ENCODE results near the gene CGGBP1. TPM values are rescaled to one million over a fixed set of nuclear protein-coding genes. Genes with fewer than 3 reads are reported as not detected.

Gene CGGBP1
- total RNA-seq, 1 donor from 2014 or later, result 48.5 TPM

DNA sequence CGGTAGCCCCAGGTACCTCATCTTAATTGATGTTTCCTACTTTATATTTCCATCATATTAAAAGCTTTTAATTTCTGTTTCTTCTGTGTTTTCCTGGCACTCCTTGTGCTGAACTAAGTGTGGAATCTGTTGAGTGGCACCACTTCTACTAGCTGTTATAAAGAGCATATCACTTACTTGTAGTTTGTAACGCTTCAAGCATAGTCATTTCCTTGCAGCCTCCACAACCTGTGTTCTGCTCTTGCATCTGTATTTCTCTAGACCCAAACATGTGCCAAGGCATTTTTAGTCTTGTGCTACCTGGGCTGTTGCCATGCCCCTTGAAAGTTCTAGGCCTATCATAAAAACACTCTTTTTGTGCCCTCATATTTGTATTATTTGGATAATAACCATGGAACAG, 16.3 kb upstream of the CGGBP1 start:
- H3K4me3 ChIP-seq, result no peak overlapping the region
- H3K4me1 ChIP-seq, result peaks cover 41% of the 10 kb centered on the region
- peaks cover 6% of the 10 kb centered on the region for H3K9me3 ChIP-seq (replicated peaks)
- H3K27ac ChIP-seq (replicated peaks), result peak overlapping the region; percentile 40
- intact Hi-C loops (cut with micrococcal nuclease), result no loop called here
- TF ChIP-seq CTCF (IDR thresholded peaks at IDR 0.05; ENCODE audit: borderline replicate concordance), result no peak
- DNase-seq, result no peak
- no peaks in the 10 kb centered on the region for H3K27me3 ChIP-seq (ENCODE audit: low read depth)
- no peaks in the 10 kb centered on the region for H3K36me3 ChIP-seq

DNA sequence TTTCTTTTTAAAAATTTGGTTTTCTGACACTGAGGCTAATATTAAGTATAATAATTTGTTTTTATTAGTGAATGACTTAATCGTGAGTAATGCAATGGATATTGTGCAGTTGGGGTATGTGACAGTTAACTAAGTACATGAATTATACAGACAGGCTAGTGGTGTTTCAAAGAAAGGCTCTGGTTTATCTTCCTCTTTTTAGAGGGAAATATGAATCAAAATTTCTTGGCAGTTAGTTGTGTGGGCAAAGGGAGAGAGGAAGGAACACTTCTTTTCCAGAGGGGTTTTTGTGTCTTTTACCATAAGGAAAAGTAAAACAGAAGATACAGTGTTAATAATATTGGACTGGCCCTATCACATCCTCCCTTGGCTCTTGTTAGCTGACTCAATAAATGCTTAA, 2.9 kb upstream of the CGGBP1 start:
- peaks cover 87% of the 10 kb centered on the region for H3K4me1 ChIP-seq
- H3K36me3 ChIP-seq, result peaks cover 3% of the 10 kb centered on the region
- no peak overlapping the region for H3K27ac ChIP-seq (replicated peaks)
- no peaks in the 10 kb centered on the region for H3K9me3 ChIP-seq (replicated peaks)
- intact Hi-C loops (cut with micrococcal nuclease), result loop anchor here (10.0 kb wide), 1 partner anchor 53 kb away; no protein-coding TSS in a partner anchor
- TF ChIP-seq CTCF (IDR thresholded peaks at IDR 0.05; ENCODE audit: borderline replicate concordance), result no peak
- DNase-seq, result no peak
- H3K4me3 ChIP-seq, result peak overlapping the region; percentile 93
- no peaks in the 10 kb centered on the region for H3K27me3 ChIP-seq (ENCODE audit: low read depth)

DNA sequence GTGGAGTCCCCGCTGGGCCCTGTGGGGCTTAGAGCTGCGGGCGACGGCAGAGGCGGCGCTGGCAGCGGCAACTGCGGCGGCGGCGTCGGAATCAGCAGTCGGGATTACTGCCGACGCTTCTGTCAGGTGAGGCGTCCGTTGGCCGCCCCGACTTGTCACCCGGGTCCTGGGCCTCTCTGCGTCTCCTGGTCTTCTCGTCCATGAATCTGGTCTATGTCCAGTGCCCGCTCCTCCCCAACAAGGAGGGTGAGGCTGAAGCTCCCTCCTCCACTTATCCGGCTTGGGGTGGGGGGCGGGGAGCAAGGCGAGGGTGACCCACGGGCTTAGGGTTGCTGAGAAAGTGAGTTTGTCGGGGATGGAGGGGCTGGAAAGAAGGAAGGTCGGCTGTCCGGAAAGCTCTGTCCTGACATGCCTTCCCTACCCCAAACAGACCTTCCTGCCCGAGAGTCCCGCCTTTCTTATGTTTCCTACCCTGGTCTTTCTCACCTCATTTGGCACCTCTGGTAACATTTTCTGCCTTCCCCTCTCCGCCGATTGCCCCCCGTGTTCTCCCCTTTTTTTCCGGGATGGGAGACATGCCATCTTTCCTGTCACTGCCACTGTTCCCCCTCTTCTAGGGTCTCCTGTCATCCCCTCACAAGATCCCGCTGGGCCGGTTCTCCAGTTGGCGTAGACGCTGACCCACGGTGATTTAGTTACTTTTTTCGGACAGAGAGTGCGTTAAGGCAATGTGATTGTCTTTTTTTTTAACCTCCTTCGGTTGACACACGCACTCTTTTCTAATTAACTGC, 770 bp upstream of the CGGBP1 start:
- TF ChIP-seq CTCF (IDR thresholded peaks at IDR 0.05; ENCODE audit: borderline replicate concordance), result no peak
- Histone ChIP-seq H3K4me3 (peak overlapping the region; percentile 93), H3K27me3 (ENCODE audit: low read depth) (no peaks in the 10 kb centered on the region), H3K36me3 (peaks cover 24% of the 10 kb centered on the region), H3K27ac (replicated peaks) (peak overlapping the region; percentile 99), H3K4me1 (peaks cover 78% of the 10 kb centered on the region), H3K9me3 (replicated peaks) (no peaks in the 10 kb centered on the region)
- DNase-seq, result no peak
- intact Hi-C loops (cut with micrococcal nuclease), result loop anchor here (10.0 kb wide), 1 partner anchor 55 kb away; no protein-coding TSS in a partner anchor

GRCh38 chr3:88058306-88058580, 562 bp downstream of the CGGBP1 start:
- peaks cover 66% of the 10 kb centered on the region for H3K4me1 ChIP-seq
- no peak for TF ChIP-seq CTCF (IDR thresholded peaks at IDR 0.05; ENCODE audit: borderline replicate concordance)
- intact Hi-C loops (cut with micrococcal nuclease), result no loop called here
- H3K9me3 ChIP-seq (replicated peaks), result no peaks in the 10 kb centered on the region
- H3K36me3 ChIP-seq, result peaks cover 25% of the 10 kb centered on the region
- H3K27ac ChIP-seq (replicated peaks), result peak overlapping the region; percentile 99
- peak overlapping the region; percentile 93 for H3K4me3 ChIP-seq
- no peaks in the 10 kb centered on the region for H3K27me3 ChIP-seq (ENCODE audit: low read depth)
- no peak for DNase-seq

DNA sequence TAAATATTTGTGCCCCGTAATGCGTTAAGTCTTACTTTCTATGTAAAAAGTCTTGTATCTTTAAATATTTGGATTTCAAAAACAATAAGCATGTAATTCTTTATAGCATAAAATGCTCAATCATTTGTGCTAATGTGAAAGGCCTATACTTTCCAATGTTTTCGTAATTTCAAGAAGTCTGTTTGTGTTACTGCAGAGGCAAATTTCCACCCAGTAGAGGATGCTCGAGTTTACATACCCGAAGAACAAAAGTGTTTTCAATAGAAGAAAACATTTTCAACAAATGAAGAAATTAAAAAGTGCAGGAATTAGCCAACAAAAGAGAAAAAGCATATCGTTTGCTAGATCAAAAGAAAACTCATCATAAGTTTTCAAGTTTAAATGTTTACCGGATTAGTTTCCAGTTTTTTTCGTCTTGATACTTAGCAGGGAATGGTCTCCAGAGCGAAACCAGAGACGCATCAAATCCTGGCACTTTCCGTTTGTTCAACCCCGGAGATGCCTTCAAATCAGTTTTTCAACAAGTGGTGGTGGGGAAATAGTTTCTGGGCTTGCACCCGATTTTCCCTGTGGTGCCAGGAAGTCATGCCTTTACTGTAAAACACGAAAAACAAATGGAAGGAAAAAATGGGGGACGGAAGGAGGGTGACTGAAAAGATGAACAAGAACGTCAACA, 1.0 kb downstream of the CGGBP1 start:
- Histone ChIP-seq H3K27me3 (ENCODE audit: low read depth) (no peaks in the 10 kb centered on the region), H3K4me3 (peak overlapping the region; percentile 93), H3K4me1 (peaks cover 64% of the 10 kb centered on the region), H3K27ac (replicated peaks) (peak overlapping the region; percentile 99), H3K36me3 (peaks cover 25% of the 10 kb centered on the region), H3K9me3 (replicated peaks) (no peaks in the 10 kb centered on the region)
- intact Hi-C loops (cut with micrococcal nuclease), result no loop called here
- no peak for DNase-seq
- no peak for TF ChIP-seq CTCF (IDR thresholded peaks at IDR 0.05; ENCODE audit: borderline replicate concordance)

All from left ventricle myocardium inferior (tissue), 1 donor.